ENCODE data around the gene WDR19. TPM values are rescaled to one million over a fixed set of nuclear protein-coding genes. Genes with fewer than 3 reads are reported as not detected.
"Not testable (repeated sequence)": the region's sequence is repeated elsewhere in the genome, so short reads cannot be mapped to it uniquely, and the experiment has no call there.

Gene WDR19
- total RNA-seq, 1 experiment from 2014 or later = 11.9 TPM

- Mint-ChIP-seq H3K36me3 (ENCODE audit: insufficient read depth, unreplicated experiment) (no peaks in the 10 kb centered on the region), H3K27me3 (ENCODE audit: insufficient read depth, unreplicated experiment) (peaks cover 7% of the 10 kb centered on the region), H3K4me3 (ENCODE audit: unreplicated experiment) (no peak overlapping the region), H3K9me3 (ENCODE audit: unreplicated experiment) (peaks cover 10% of the 10 kb centered on the region), H3K27ac (ENCODE audit: unreplicated experiment) (no peak overlapping the region), H3K4me1 (ENCODE audit: low read depth, unreplicated experiment) (no peaks in the 10 kb centered on the region)
- POLR2A ChIA-PET = no interaction called here
- Histone ChIP-seq H3K36me3 (ENCODE audit: control insufficient read depth, insufficient read depth, low read length) (no peaks in the 10 kb centered on the region), H3K4me3 (ENCODE audit: low read depth, low read length) (no peak overlapping the region), H3K4me1 (no peaks in the 10 kb centered on the region), H3K9me3 (no peaks in the 10 kb centered on the region), H3K27me3 (replicated peaks; ENCODE audit: control insufficient read depth, insufficient read depth, low read length) (no peaks in the 10 kb centered on the region)
- BruUV-seq (replicated peaks) = no TSS peak
- CTCF ChIA-PET = no interaction called here
- intact Hi-C loops (cut with micrococcal nuclease; ENCODE audit: unreplicated experiment) = no loop called here
- no peak for TF ChIP-seq CTCF (IDR thresholded peaks at IDR 0.05; ENCODE audit: insufficient read depth in 1 of 2, low read depth in 1 of 2, low read length in 1 of 2, severe bottlenecking in 1 of 2, unreplicated experiment in 1 of 2)
- no peak for DNase-seq
Observed at GRCh38 chr4:39170301-39170700, 12.0 kb upstream of the WDR19 start.

GRCh38 chr4:39178706-39179105 is 3.6 kb upstream of the WDR19 start:
- no peaks in the 10 kb centered on the region for H3K27me3 ChIP-seq (replicated peaks; ENCODE audit: control insufficient read depth, insufficient read depth, low read length)
- BruUV-seq (replicated peaks) = no TSS peak
- CTCF ChIA-PET = no interaction called here
- H3K9me3 ChIP-seq = no peaks in the 10 kb centered on the region
- POLR2A ChIA-PET = no interaction called here
- no peaks in the 10 kb centered on the region for H3K9me3 Mint-ChIP-seq (ENCODE audit: unreplicated experiment)
- H3K4me3 Mint-ChIP-seq (ENCODE audit: unreplicated experiment) = no peak overlapping the region
- peaks cover 11% of the 10 kb centered on the region for H3K27me3 Mint-ChIP-seq (ENCODE audit: insufficient read depth, unreplicated experiment)
- no peaks in the 10 kb centered on the region for H3K4me1 Mint-ChIP-seq (ENCODE audit: low read depth, unreplicated experiment)
- TF ChIP-seq CTCF (IDR thresholded peaks at IDR 0.05; ENCODE audit: insufficient read depth in 1 of 2, low read depth in 1 of 2, low read length in 1 of 2, severe bottlenecking in 1 of 2, unreplicated experiment in 1 of 2) = no peak
- intact Hi-C loops (cut with micrococcal nuclease; ENCODE audit: unreplicated experiment) = no loop called here
- H3K36me3 Mint-ChIP-seq (ENCODE audit: insufficient read depth, unreplicated experiment) = no peaks in the 10 kb centered on the region
- H3K4me1 ChIP-seq = peaks cover 5% of the 10 kb centered on the region; the same call in 1 of the 2 replicates
- no peaks in the 10 kb centered on the region for H3K36me3 ChIP-seq (ENCODE audit: control insufficient read depth, insufficient read depth, low read length)
- H3K27ac Mint-ChIP-seq (ENCODE audit: unreplicated experiment) = no peak overlapping the region
- H3K4me3 ChIP-seq (ENCODE audit: low read depth, low read length) = no peak overlapping the region
- no peak for DNase-seq

GRCh38 chr4:39179681-39180080 is 2.6 kb upstream of the WDR19 start:
- Mint-ChIP-seq H3K27ac (ENCODE audit: unreplicated experiment) (no peak overlapping the region), H3K4me3 (ENCODE audit: unreplicated experiment) (no peak overlapping the region), H3K27me3 (ENCODE audit: insufficient read depth, unreplicated experiment) (peaks cover 10% of the 10 kb centered on the region), H3K36me3 (ENCODE audit: insufficient read depth, unreplicated experiment) (no peaks in the 10 kb centered on the region), H3K4me1 (ENCODE audit: low read depth, unreplicated experiment) (no peaks in the 10 kb centered on the region), H3K9me3 (ENCODE audit: unreplicated experiment) (no peaks in the 10 kb centered on the region)
- ChIA-PET POLR2A (no interaction called here), CTCF (no interaction called here)
- TF ChIP-seq CTCF (IDR thresholded peaks at IDR 0.05; ENCODE audit: insufficient read depth in 1 of 2, low read depth in 1 of 2, low read length in 1 of 2, severe bottlenecking in 1 of 2, unreplicated experiment in 1 of 2) = no peak
- intact Hi-C loops (cut with micrococcal nuclease; ENCODE audit: unreplicated experiment) = no loop called here
- Histone ChIP-seq H3K4me3 (ENCODE audit: low read depth, low read length) (no peak overlapping the region), H3K27me3 (replicated peaks; ENCODE audit: control insufficient read depth, insufficient read depth, low read length) (no peaks in the 10 kb centered on the region), H3K9me3 (no peaks in the 10 kb centered on the region), H3K4me1 (peaks cover 5% of the 10 kb centered on the region; the same call in 1 of the 2 replicates), H3K36me3 (ENCODE audit: control insufficient read depth, insufficient read depth, low read length) (no peaks in the 10 kb centered on the region)
- BruUV-seq (replicated peaks) = no TSS peak
- no peak for DNase-seq

GRCh38 chr4:39180629-39181028 is 1.7 kb upstream of the WDR19 start:
- BruUV-seq (replicated peaks); H3K27me3 ChIP-seq (replicated peaks; ENCODE audit: control insufficient read depth, insufficient read depth, low read length); H3K9me3 Mint-ChIP-seq (ENCODE audit: unreplicated experiment); CTCF ChIA-PET; H3K36me3 Mint-ChIP-seq (ENCODE audit: insufficient read depth, unreplicated experiment); H3K27me3 Mint-ChIP-seq (ENCODE audit: insufficient read depth, unreplicated experiment); H3K9me3 ChIP-seq; H3K4me3 Mint-ChIP-seq (ENCODE audit: unreplicated experiment); H3K4me1 ChIP-seq; POLR2A ChIA-PET; intact Hi-C loops (cut with micrococcal nuclease; ENCODE audit: unreplicated experiment); H3K4me3 ChIP-seq (ENCODE audit: low read depth, low read length); DNase-seq; H3K27ac Mint-ChIP-seq (ENCODE audit: unreplicated experiment); H3K4me1 Mint-ChIP-seq (ENCODE audit: low read depth, unreplicated experiment); H3K36me3 ChIP-seq (ENCODE audit: control insufficient read depth, insufficient read depth, low read length): not testable (repeated sequence)

Data from Caco-2 (cell line).